ENCODE measurements around the gene IFNB1. TPM values are rescaled to one million over a fixed set of nuclear protein-coding genes. Genes with fewer than 3 reads are reported as not detected.
A peak's percentile ranks its signal among the peaks of the same experiment; 100 is the strongest.

The IFNB1 gene
- total RNA-seq, 1 experiment from 2014 or later: not detected

- Histone ChIP-seq H4K8ac (replicated peaks; ENCODE audit: insufficient read length, low read depth, low read length) (no peak overlapping the region), H2BK120ac (ENCODE audit: low read depth, low read length, poor library complexity, severe bottlenecking) (no peak overlapping the region), H3K56ac (ENCODE audit: insufficient read length, low read depth, low read length) (no peak overlapping the region), H4K91ac (ENCODE audit: insufficient read length, low read depth, low read length) (no peak overlapping the region), H3K18ac (ENCODE audit: insufficient read length, low read depth, low read length) (no peak overlapping the region), H3K23me2 (ENCODE audit: insufficient read length, low read depth, low read length, poor library complexity, severe bottlenecking) (no peaks in the 10 kb centered on the region), H2BK12ac (ENCODE audit: insufficient read length, low read depth, low read length) (no peak overlapping the region), H3K4ac (ENCODE audit: low read depth, low read length) (no peak overlapping the region), H3K9me3 (ENCODE audit: control insufficient read depth, low read depth, low read length) (no peaks in the 10 kb centered on the region), H2BK15ac (ENCODE audit: low read depth, low read length) (no peak overlapping the region), H2AFZ (ENCODE audit: low read length) (no peak overlapping the region), H2BK5ac (ENCODE audit: insufficient read length, low read length) (no peak overlapping the region), H3K79me1 (ENCODE audit: insufficient read depth, low read depth, low read length, poor library complexity, severe bottlenecking) (no peaks in the 10 kb centered on the region), H3K79me2 (ENCODE audit: insufficient read depth, low read length) (no peaks in the 10 kb centered on the region), H4K5ac (ENCODE audit: insufficient read length, low read depth, low read length) (no peak overlapping the region), H3K9ac (ENCODE audit: extremely low read depth, insufficient read length, low read length) (no peak overlapping the region), H2AK5ac (ENCODE audit: insufficient read length, low read length) (no peak overlapping the region), H3K14ac (ENCODE audit: insufficient read depth, low read length) (no peak overlapping the region), H3T11ph (ENCODE audit: low read length) (no peak overlapping the region), H3K4me1 (ENCODE audit: insufficient read depth, low read length) (no peaks in the 10 kb centered on the region), H3K27me3 (ENCODE audit: insufficient read depth, low read length) (no peaks in the 10 kb centered on the region), H3K23ac (ENCODE audit: insufficient read length, low read depth, low read length) (no peak overlapping the region), H3K27ac (ENCODE audit: insufficient read length, low read depth, low read length) (no peak overlapping the region), H2BK20ac (ENCODE audit: low read depth, low read length, poor library complexity, severe bottlenecking) (no peak overlapping the region), H3K4me2 (ENCODE audit: insufficient read depth, insufficient read length, low read length) (no peak overlapping the region), H4K20me1 (ENCODE audit: control insufficient read depth, insufficient read depth, insufficient read length) (no peaks in the 10 kb centered on the region)
- Mint-ChIP-seq H3K36me3 (ENCODE audit: insufficient read depth in 1 of 3, low read depth in 3 of 3) (peaks cover 0 to 6% (median 0%) of the 10 kb centered on the region in 3 experiments; a peak in 3 of 7 replicates), H3K4me3 (no peak overlapping the region), H3K4me1 (peaks cover 14 to 20% of the 10 kb centered on the region in 2 experiments), H3K27ac (peak overlapping the region in 1 of 3 experiments; percentile 22; a peak in 1 of 7 replicates), H3K27me3 (ENCODE audit: low read depth) (no peaks in the 10 kb centered on the region), H3K9me3 (peaks cover 0 to 6% of the 10 kb centered on the region in 2 experiments; a peak in 2 of 5 replicates)
- no CpG with 5 or more reads among the region's 3 CpGs for WGBS (ENCODE audit: extremely low coverage, insufficient read length, low lambda C conversion rate)
- no peak for TF ChIP-seq CTCF (conservative IDR thresholded peaks at IDR 0.05)
- DNase-seq: no peak
These were observed 2.3 kb downstream of the IFNB1 start for GRCh38 chr9:21075484-21075883.

All from H9 (cell line).